HEK293T (cell line): ENCODE results near the gene HDAC11.

Experiments
- CTCF ChIA-PET: fragments of 350-600 bp; formaldehyde crosslinking; extraction: SDS; loops from one replicate; lab custom pipeline; 2021; ENCODE audit warnings: antibody characterized with exemption, inconsistent platforms; lab: Yijun Ruan, JAX
- POLR2A ChIA-PET: fragments of 350-600 bp; formaldehyde crosslinking; extraction: SDS; loops from one replicate; lab custom pipeline; 2020; ENCODE audit warnings: antibody characterized with exemption, inconsistent platforms; lab: Yijun Ruan, JAX
- DNase-seq: peaks from one replicate; pipeline ENCODE4 v3.0.0; 2012; ENCODE audit warnings: mixed read lengths; ENCODE audit errors: extremely low spot score
- ARNT ChIP-seq: fragments of 450-650 bp; IDR thresholded peaks from 2 replicates; pipeline ENCODE4 v1.6.1; 2017; ENCODE audit warnings: mild to moderate bottlenecking
- BHLHE40 ChIP-seq: fragments of 450-650 bp; IDR thresholded peaks from 2 replicates; pipeline ENCODE4 v1.6.1; 2016; ENCODE audit warnings: mild to moderate bottlenecking, moderate library complexity, borderline replicate concordance
- CTBP1 ChIP-seq: fragments of 450-650 bp; IDR thresholded peaks from 2 replicates; pipeline ENCODE4 v1.6.1; 2016; ENCODE audit warnings: borderline replicate concordance
- ELF4 ChIP-seq: fragments of 450-650 bp; IDR thresholded peaks from 2 replicates; pipeline ENCODE4 v1.6.1; 2017; ENCODE audit warnings: antibody characterized with exemption
- FOXA1 ChIP-seq: fragments of 450-650 bp; IDR thresholded peaks from 2 replicates; pipeline ENCODE4 v1.6.1; 2016; ENCODE audit warnings: mild to moderate bottlenecking
- FOXK2 ChIP-seq: fragments of 450-650 bp; IDR thresholded peaks from 2 replicates; pipeline ENCODE4 v1.6.1; 2016; ENCODE audit warnings: mild to moderate bottlenecking
- FOXM1 ChIP-seq: fragments of 450-650 bp; IDR thresholded peaks from 2 replicates; pipeline ENCODE4 v1.6.1; 2017; ENCODE audit warnings: mild to moderate bottlenecking, borderline replicate concordance
- HDGF ChIP-seq: fragments of 450-650 bp; IDR thresholded peaks from 2 replicates; pipeline ENCODE4 v1.6.1; 2017; ENCODE audit warnings: antibody characterized with exemption, borderline replicate concordance
- L3MBTL2 ChIP-seq: fragments of 450-650 bp; conservative IDR thresholded peaks from 2 replicates; pipeline ENCODE4 v1.6.1; 2016; ENCODE audit warnings: mild to moderate bottlenecking
- LEF1 ChIP-seq: fragments of 450-650 bp; IDR thresholded peaks from 2 replicates; pipeline ENCODE4 v1.6.1; 2017; ENCODE audit warnings: mild to moderate bottlenecking, borderline replicate concordance
- NFRKB ChIP-seq: fragments of 450-650 bp; IDR thresholded peaks from 2 replicates; pipeline ENCODE4 v1.6.1; 2016; ENCODE audit warnings: mild to moderate bottlenecking, moderate library complexity
- PKNOX1 ChIP-seq: fragments of 450-650 bp; IDR thresholded peaks from 2 replicates; pipeline ENCODE4 v1.6.1; 2016
- SP1 ChIP-seq: fragments of 450-650 bp; IDR thresholded peaks from 2 replicates; pipeline ENCODE4 v1.6.1; 2017
- SUZ12 ChIP-seq: fragments of 450-650 bp; IDR thresholded peaks from 2 replicates; pipeline ENCODE4 v1.6.1; 2016; ENCODE audit warnings: mild to moderate bottlenecking
- TARDBP ChIP-seq: fragments of 450-650 bp; IDR thresholded peaks from 2 replicates; pipeline ENCODE4 v1.6.1; 2016
- ZNF384 ChIP-seq: fragments of 450-650 bp; IDR thresholded peaks from 2 replicates; pipeline ENCODE4 v1.6.1; 2016

The HDAC11 gene

GRCh38 chr3:13506680-13507079 lies 26.6 kb downstream of the HDAC11 start:
- DNase-seq, result no peak
- POLR2A ChIA-PET, result no interaction called here
- CTCF ChIA-PET, result interaction anchor here (1.1 kb wide), 1 partner anchor 151 kb away, joined by 3 read pairs; no protein-coding TSS in a partner anchor
- no peak for TF ChIP-seq HDGF
- TF ChIP-seq BHLHE40, result no peak
- no peak for TF ChIP-seq TARDBP
- TF ChIP-seq ARNT, result no peak
- no peak for TF ChIP-seq LEF1
- no peak for TF ChIP-seq SUZ12

- ChIA-PET CTCF (interaction anchor here (1.1 to 1.3 kb wide), 2 partner anchors 13 to 151 kb away, joined by 3 read pairs; no protein-coding TSS in a partner anchor), POLR2A (no interaction called here)
- DNase-seq, result no peak
- TF ChIP-seq BHLHE40, result no peak
Measured at GRCh38 chr3:13507247-13507569, 27.1 kb downstream of the HDAC11 start.

GRCh38 chr3:13507570-13508339 lies 27.6 kb downstream of the HDAC11 start:
- POLR2A ChIA-PET, result no interaction called here
- no peak for TF ChIP-seq LEF1
- TF ChIP-seq ZNF384, result no peak
- no peak for TF ChIP-seq SUZ12
- no peak for TF ChIP-seq HDGF
- CTCF ChIA-PET, result interaction anchor here (1.1 to 1.3 kb wide), 2 partner anchors 13 to 150 kb away, joined by 3 read pairs; no protein-coding TSS in a partner anchor
- DNase-seq, result no peak

- TF ChIP-seq CTBP1, result no peak
- no peak for TF ChIP-seq FOXM1
- no peak for TF ChIP-seq LEF1
- TF ChIP-seq SP1, result no peak
- TF ChIP-seq FOXK2, result no peak
- TF ChIP-seq FOXA1, result no peak
- no peak for TF ChIP-seq L3MBTL2
- CTCF ChIA-PET, result interaction anchor here (1.3 kb wide), 1 partner anchor 14 kb away, joined by 3 read pairs; no protein-coding TSS in a partner anchor
- POLR2A ChIA-PET, result no interaction called here
- no peak for DNase-seq
Measured at GRCh38 chr3:13508496-13508895, 28.4 kb downstream of the HDAC11 start.

- ChIA-PET CTCF (interaction anchor here (0.9 kb wide), 1 partner anchor 139 kb away, joined by 3 read pairs; no protein-coding TSS in a partner anchor), POLR2A (no interaction called here)
- DNase-seq, result no peak
- no peak for TF ChIP-seq SP1
- no peak for TF ChIP-seq PKNOX1
- no peak for TF ChIP-seq HDGF
- TF ChIP-seq ELF4, result no peak
- TF ChIP-seq FOXA1, result no peak
- no peak for TF ChIP-seq BHLHE40
- TF ChIP-seq SUZ12, result no peak
- TF ChIP-seq ZNF384, result no peak
- TF ChIP-seq FOXK2, result no peak
- no peak for TF ChIP-seq LEF1
- TF ChIP-seq L3MBTL2, result no peak
- no peak for TF ChIP-seq CTBP1
- no peak for TF ChIP-seq ARNT
- TF ChIP-seq TARDBP, result no peak
Measured at GRCh38 chr3:13509059-13509815, 29.1 kb downstream of the HDAC11 start.

- ChIA-PET CTCF (interaction anchor here (0.9 kb wide), 1 partner anchor 138 kb away, joined by 3 read pairs; no protein-coding TSS in a partner anchor), POLR2A (no interaction called here)
- TF ChIP-seq BHLHE40 (no peak), FOXA1 (no peak), FOXM1 (no peak), FOXK2 (no peak), CTBP1 (no peak), ZNF384 (no peak), PKNOX1 (no peak), NFRKB (no peak), SUZ12 (no peak), LEF1 (no peak), ELF4 (no peak), ARNT (no peak)
- no peak for DNase-seq
Measured at GRCh38 chr3:13509816-13510192, 29.7 kb downstream of the HDAC11 start.

- CTCF ChIA-PET, result interaction anchor here (0.6 kb wide), 1 partner anchor 64 kb away, joined by 8 read pairs; no protein-coding TSS in a partner anchor
Measured at GRCh38 chr3:13512451-13512850, 32.3 kb downstream of the HDAC11 start.

More at GRCh38 chr3:13512451-13512850, 32.3 kb downstream of the HDAC11 start:
- POLR2A ChIA-PET, result no interaction called here
- no peak for TF ChIP-seq SUZ12
- TF ChIP-seq TARDBP, result no peak
- no peak for TF ChIP-seq PKNOX1
- TF ChIP-seq FOXM1, result no peak
- TF ChIP-seq CTBP1, result no peak
- TF ChIP-seq FOXK2, result no peak
- no peak for TF ChIP-seq FOXA1
- no peak for TF ChIP-seq NFRKB
- no peak for TF ChIP-seq ARNT
- no peak for TF ChIP-seq ZNF384
- TF ChIP-seq BHLHE40, result no peak
- no peak for TF ChIP-seq SP1
- TF ChIP-seq L3MBTL2, result no peak
- TF ChIP-seq LEF1, result no peak
- TF ChIP-seq HDGF, result no peak
- no peak for DNase-seq
